ENCODE results near the gene HSBP1L1. TPM values are rescaled to one million over a fixed set of nuclear protein-coding genes. Genes with fewer than 3 reads are reported as not detected.

The HSBP1L1 gene
- total RNA-seq, 1 experiment from 2014 or later = not detected

DNA sequence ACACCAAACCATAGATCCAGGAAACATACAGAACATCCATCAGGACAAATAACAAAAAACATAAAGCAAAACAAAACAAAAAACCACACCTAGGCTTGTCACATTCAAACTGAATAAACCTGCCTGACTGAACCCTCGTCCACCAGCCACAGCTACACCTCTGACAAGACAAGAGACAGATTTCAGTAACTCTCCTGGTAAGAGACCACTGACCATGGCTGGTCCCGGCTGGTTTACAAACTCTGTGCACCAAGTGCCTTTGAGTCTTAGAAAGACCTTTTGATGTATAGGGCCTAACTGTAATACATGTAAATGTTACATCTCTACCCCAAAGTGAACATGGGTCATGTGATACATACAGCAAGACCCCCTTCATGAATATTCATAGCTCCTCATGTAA lies 8.2 kb upstream of the HSBP1L1 start:
- H3K4me1 ChIP-seq (ENCODE audit: insufficient read depth, low read length) = peaks cover 4% of the 10 kb centered on the region; the same call in 1 of the 2 replicates
- no peak overlapping the region for H2BK5ac ChIP-seq (ENCODE audit: insufficient read length, low read length)
- TF ChIP-seq, protein P1, sequence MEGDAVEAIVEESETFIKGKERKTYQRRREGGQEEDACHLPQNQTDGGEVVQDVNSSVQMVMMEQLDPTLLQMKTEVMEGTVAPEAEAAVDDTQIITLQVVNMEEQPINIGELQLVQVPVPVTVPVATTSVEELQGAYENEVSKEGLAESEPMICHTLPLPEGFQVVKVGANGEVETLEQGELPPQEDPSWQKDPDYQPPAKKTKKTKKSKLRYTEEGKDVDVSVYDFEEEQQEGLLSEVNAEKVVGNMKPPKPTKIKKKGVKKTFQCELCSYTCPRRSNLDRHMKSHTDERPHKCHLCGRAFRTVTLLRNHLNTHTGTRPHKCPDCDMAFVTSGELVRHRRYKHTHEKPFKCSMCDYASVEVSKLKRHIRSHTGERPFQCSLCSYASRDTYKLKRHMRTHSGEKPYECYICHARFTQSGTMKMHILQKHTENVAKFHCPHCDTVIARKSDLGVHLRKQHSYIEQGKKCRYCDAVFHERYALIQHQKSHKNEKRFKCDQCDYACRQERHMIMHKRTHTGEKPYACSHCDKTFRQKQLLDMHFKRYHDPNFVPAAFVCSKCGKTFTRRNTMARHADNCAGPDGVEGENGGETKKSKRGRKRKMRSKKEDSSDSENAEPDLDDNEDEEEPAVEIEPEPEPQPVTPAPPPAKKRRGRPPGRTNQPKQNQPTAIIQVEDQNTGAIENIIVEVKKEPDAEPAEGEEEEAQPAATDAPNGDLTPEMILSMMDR (conservative IDR thresholded peaks at IDR 0.05) = no peak
- no peaks in the 10 kb centered on the region for H3K79me2 ChIP-seq (ENCODE audit: insufficient read depth, low read length)
- peaks cover 93% of the 10 kb centered on the region for H3K27me3 Mint-ChIP-seq (ENCODE audit: low read depth)
- no CpG with 5 or more reads among the region's 2 CpGs for WGBS (ENCODE audit: extremely low coverage, insufficient read length, low lambda C conversion rate)
- no peak overlapping the region for H3K14ac ChIP-seq (ENCODE audit: insufficient read depth, low read length)
- H4K5ac ChIP-seq (ENCODE audit: insufficient read length, low read depth, low read length) = no peak overlapping the region
- no peak overlapping the region for H3K4me2 ChIP-seq (ENCODE audit: insufficient read depth, insufficient read length, low read length)
- H3K9ac ChIP-seq (ENCODE audit: extremely low read depth, insufficient read length, low read length) = no peak overlapping the region
- no peak overlapping the region for H2BK120ac ChIP-seq (ENCODE audit: low read depth, low read length, poor library complexity, severe bottlenecking)
- no peaks in the 10 kb centered on the region; a peak in 2 of 5 replicates for H3K9me3 Mint-ChIP-seq
- DNase-seq = no peak
- H3K79me1 ChIP-seq (ENCODE audit: insufficient read depth, low read depth, low read length, poor library complexity, severe bottlenecking) = no peaks in the 10 kb centered on the region
- H3T11ph ChIP-seq (ENCODE audit: low read length) = no peak overlapping the region
- H3K4ac ChIP-seq (ENCODE audit: low read depth, low read length) = no peak overlapping the region
- no peak overlapping the region for H3K4me3 Mint-ChIP-seq
- H3K23ac ChIP-seq (ENCODE audit: insufficient read length, low read depth, low read length) = no peak overlapping the region
- no peaks in the 10 kb centered on the region for H3K36me3 Mint-ChIP-seq (ENCODE audit: insufficient read depth in 1 of 3, low read depth in 3 of 3)
- no peaks in the 10 kb centered on the region for H3K23me2 ChIP-seq (ENCODE audit: insufficient read length, low read depth, low read length, poor library complexity, severe bottlenecking)
- H2BK15ac ChIP-seq (ENCODE audit: low read depth, low read length) = no peak overlapping the region
- no peak overlapping the region for H2BK12ac ChIP-seq (ENCODE audit: insufficient read length, low read depth, low read length)
- H3K27ac ChIP-seq (ENCODE audit: insufficient read length, low read depth, low read length) = no peak overlapping the region
- H3K18ac ChIP-seq (ENCODE audit: insufficient read length, low read depth, low read length) = no peak overlapping the region
- H3K4me1 Mint-ChIP-seq = peaks cover 31 to 33% of the 10 kb centered on the region in 2 experiments
- no peak overlapping the region for H2AFZ ChIP-seq (ENCODE audit: low read length)
- no peak overlapping the region for H2AK5ac ChIP-seq (ENCODE audit: insufficient read length, low read length)
- H3K27me3 ChIP-seq (ENCODE audit: insufficient read depth, low read length) = peaks cover 25% of the 10 kb centered on the region
- H4K8ac ChIP-seq (replicated peaks; ENCODE audit: insufficient read length, low read depth, low read length) = no peak overlapping the region
- no peak overlapping the region for H3K27ac Mint-ChIP-seq
- H4K20me1 ChIP-seq (ENCODE audit: control insufficient read depth, insufficient read depth, insufficient read length) = no peaks in the 10 kb centered on the region
- no peak overlapping the region for H4K91ac ChIP-seq (ENCODE audit: insufficient read length, low read depth, low read length)
- H3K56ac ChIP-seq (ENCODE audit: insufficient read length, low read depth, low read length) = no peak overlapping the region
- no peak overlapping the region for H2BK20ac ChIP-seq (ENCODE audit: low read depth, low read length, poor library complexity, severe bottlenecking)
- no peaks in the 10 kb centered on the region for H3K9me3 ChIP-seq (ENCODE audit: control insufficient read depth, low read depth, low read length)
